ENCODE data around the gene GOLGB1.
"Not testable (repeated sequence)": the region's sequence is repeated elsewhere in the genome, so short reads cannot be mapped to it uniquely, and the experiment has no call there.

Gene GOLGB1, protein sequence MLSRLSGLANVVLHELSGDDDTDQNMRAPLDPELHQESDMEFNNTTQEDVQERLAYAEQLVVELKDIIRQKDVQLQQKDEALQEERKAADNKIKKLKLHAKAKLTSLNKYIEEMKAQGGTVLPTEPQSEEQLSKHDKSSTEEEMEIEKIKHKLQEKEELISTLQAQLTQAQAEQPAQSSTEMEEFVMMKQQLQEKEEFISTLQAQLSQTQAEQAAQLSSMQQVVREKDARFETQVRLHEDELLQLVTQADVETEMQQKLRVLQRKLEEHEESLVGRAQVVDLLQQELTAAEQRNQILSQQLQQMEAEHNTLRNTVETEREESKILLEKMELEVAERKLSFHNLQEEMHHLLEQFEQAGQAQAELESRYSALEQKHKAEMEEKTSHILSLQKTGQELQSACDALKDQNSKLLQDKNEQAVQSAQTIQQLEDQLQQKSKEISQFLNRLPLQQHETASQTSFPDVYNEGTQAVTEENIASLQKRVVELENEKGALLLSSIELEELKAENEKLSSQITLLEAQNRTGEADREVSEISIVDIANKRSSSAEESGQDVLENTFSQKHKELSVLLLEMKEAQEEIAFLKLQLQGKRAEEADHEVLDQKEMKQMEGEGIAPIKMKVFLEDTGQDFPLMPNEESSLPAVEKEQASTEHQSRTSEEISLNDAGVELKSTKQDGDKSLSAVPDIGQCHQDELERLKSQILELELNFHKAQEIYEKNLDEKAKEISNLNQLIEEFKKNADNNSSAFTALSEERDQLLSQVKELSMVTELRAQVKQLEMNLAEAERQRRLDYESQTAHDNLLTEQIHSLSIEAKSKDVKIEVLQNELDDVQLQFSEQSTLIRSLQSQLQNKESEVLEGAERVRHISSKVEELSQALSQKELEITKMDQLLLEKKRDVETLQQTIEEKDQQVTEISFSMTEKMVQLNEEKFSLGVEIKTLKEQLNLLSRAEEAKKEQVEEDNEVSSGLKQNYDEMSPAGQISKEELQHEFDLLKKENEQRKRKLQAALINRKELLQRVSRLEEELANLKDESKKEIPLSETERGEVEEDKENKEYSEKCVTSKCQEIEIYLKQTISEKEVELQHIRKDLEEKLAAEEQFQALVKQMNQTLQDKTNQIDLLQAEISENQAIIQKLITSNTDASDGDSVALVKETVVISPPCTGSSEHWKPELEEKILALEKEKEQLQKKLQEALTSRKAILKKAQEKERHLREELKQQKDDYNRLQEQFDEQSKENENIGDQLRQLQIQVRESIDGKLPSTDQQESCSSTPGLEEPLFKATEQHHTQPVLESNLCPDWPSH (N-terminal part only)

DNA sequence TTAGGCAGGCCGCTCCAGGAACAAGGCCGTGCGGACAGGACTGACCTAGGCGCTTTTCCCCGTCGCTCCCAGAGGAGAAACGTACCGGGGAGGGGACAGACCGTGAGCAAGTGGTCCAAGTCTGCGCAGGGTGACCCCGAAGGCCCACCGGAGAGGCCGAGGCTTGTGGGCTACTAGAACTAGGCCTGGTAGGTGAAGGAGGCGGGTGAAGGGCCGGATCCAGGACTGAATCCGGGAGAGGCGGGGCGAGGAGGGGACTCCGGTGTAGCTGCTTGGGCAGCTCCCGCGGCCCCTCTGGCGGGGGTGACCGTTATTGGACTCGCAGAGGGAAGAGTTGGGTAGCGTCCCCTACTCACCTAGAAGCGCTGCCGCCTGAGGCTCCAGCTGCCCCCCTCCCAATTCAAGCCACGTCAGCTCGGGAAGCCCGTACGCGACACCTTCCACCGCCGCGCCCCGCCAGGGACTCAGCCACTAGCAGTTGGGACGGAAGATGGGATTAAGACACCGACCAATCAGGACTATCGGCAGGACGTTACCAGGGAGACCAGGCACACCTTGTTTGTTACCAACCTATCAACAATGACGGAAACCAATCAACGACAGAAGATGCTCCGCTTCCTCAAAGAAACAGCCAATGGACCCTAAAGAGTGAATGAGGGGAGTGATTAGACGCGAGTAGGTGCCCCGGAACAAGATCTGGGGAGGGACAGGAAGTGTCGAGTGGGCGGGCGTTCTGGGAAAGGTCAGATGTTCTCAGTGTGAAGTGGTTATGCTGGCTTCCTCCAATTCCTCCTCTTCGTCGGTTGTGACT is at the start of gene GOLGB1:
TSS of gene GOLGB1 (minus strand) at position 466 of the 811 bp plus-strand sequence. CDS start 18,770 bp downstream, outside the sequence.
- peaks cover 4% of the 10 kb centered on the region; the same call in 1 of the 2 replicates for H3K4me1 ChIP-seq (ENCODE audit: control insufficient read depth, insufficient read depth, low read length)
- H3K27me3 ChIP-seq (ENCODE audit: control insufficient read depth, insufficient read depth, low read length) = peaks cover 4% of the 10 kb centered on the region; the same call in 1 of the 2 replicates
- H3K36me3 ChIP-seq (ENCODE audit: control insufficient read depth, insufficient read depth, low read length) = no peaks in the 10 kb centered on the region
- H3K9ac ChIP-seq (ENCODE audit: low read length) = peak within 1 kb of the TSS; percentile 90
- H3K4me3 ChIP-seq (ENCODE audit: low read depth, low read length) = peak within 1 kb of the TSS; percentile 95
- peak within 1 kb of the TSS; percentile 59 for H3K27ac ChIP-seq (ENCODE audit: low read depth, low read length)
- H3K9me3 ChIP-seq (ENCODE audit: control insufficient read depth, insufficient read depth, low read depth, low read length) = no peaks in the 10 kb centered on the region

DNA sequence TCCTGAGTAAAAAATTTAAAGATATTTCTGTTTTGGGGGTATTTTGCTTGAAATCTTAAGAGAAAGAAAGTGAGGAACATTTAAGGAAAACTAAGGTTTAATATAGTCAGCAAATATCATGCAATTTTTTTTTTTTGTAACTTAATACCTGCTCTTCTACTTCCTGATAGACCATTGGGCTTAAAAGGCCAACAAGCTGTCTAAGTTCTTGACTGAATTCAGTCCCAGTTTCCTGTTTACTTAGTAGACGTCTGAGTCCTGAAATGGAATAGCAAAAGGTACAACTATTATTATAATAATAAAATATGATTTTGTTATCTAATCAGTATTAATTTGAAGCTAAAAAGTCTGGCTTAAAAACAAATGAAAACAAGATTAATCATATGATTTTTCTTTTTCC is 47.4 kb upstream of the GOLGB1 start:
- Histone ChIP-seq H3K4me3 (ENCODE audit: low read depth, low read length) (no peak overlapping the region), H3K4me1 (ENCODE audit: control insufficient read depth, insufficient read depth, low read length) (no peaks in the 10 kb centered on the region), H3K9ac (ENCODE audit: low read length) (no peak overlapping the region), H3K27ac (ENCODE audit: low read depth, low read length) (no peak overlapping the region), H3K36me3 (ENCODE audit: control insufficient read depth, insufficient read depth, low read length) (peaks cover 27% of the 10 kb centered on the region), H3K9me3 (ENCODE audit: control insufficient read depth, insufficient read depth, low read depth, low read length) (no peaks in the 10 kb centered on the region), H3K27me3 (ENCODE audit: control insufficient read depth, insufficient read depth, low read length) (no peaks in the 10 kb centered on the region)

DNA sequence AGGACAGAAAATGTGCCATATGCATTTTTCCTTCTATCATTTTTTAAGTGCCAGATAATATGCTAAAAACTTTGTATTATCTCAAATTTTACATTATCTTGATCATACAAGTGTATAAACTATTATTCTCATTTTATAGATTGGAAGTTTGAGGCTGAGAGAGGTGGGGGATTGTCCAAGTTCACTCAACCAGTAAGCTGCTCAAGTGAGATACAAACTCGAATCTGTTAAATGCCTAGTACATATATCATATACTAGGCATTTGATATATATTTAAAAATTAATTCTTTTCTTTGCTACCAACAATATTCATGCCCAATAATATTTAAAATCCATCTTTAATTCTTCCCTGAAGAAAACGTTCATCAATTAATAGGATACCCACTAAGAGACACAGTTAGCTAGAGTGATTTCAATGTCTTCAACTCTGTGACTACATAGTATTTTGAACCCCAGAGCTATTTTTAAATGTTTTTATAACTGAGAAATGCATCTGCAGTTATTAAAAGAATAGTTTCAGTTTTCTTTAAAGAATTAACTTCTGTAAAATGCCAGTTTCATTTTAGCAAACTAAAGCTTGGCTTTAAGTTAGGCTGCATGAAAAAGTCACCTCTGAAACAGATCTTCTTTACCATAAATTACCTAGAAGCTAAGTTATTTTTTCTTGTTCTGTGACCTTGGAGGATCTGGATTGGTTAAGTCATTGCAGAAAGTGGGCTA is 44.9 kb upstream of the GOLGB1 start:
- Histone ChIP-seq H3K9ac (ENCODE audit: low read length) (no peak overlapping the region), H3K4me3 (ENCODE audit: low read depth, low read length) (no peak overlapping the region), H3K9me3 (ENCODE audit: control insufficient read depth, insufficient read depth, low read depth, low read length) (no peaks in the 10 kb centered on the region), H3K27ac (ENCODE audit: low read depth, low read length) (no peak overlapping the region), H3K36me3 (ENCODE audit: control insufficient read depth, insufficient read depth, low read length) (peaks cover 33% of the 10 kb centered on the region), H3K4me1 (ENCODE audit: control insufficient read depth, insufficient read depth, low read length) (no peaks in the 10 kb centered on the region), H3K27me3 (ENCODE audit: control insufficient read depth, insufficient read depth, low read length) (no peaks in the 10 kb centered on the region)

DNA sequence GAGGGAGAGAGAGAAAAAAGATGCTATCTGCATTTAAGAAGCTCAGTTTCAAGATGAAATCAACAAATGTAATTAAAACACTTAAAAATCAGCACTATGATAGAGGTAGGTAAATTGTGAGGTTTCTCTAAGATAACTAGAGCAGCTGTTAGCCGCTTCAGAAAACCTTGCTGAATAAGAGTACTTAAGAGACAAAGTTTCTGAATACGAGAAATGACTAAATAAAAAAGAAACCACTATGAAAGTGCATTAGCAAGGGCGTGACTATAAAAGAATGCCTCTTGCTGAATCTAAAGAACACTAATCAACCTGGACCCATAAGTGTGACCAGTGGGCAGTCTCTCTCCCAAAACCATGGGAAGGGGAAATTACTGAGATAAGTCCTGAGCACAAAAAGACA is 43.5 kb upstream of the GOLGB1 start:
- no peaks in the 10 kb centered on the region for H3K27me3 ChIP-seq (ENCODE audit: control insufficient read depth, insufficient read depth, low read length)
- no peak overlapping the region for H3K27ac ChIP-seq (ENCODE audit: low read depth, low read length)
- H3K36me3 ChIP-seq (ENCODE audit: control insufficient read depth, insufficient read depth, low read length) = peaks cover 46% of the 10 kb centered on the region
- H3K4me1 ChIP-seq (ENCODE audit: control insufficient read depth, insufficient read depth, low read length) = no peaks in the 10 kb centered on the region
- no peak overlapping the region for H3K4me3 ChIP-seq (ENCODE audit: low read depth, low read length)
- no peaks in the 10 kb centered on the region for H3K9me3 ChIP-seq (ENCODE audit: control insufficient read depth, insufficient read depth, low read depth, low read length)
- no peak overlapping the region for H3K9ac ChIP-seq (ENCODE audit: low read length)

DNA sequence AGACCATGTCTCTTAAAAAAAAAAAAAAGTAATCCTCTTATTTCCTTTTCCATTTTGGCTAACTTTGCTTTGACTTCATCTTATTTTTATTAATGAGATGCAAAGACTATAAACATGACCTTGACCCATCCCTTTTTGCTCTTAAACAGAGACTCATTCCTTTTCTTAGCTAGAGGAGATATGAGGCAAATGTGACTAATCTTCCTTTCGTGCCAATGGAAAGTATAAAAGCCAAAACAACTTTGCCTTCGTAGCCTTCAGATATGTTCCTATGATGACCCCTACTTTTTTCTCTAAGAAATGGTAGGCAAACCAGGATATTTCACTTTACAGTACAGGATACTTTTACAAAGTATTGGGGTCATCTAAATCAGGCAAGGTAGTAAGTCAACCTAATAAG is 36.9 kb upstream of the GOLGB1 start:
- Histone ChIP-seq H3K4me3 (ENCODE audit: low read depth, low read length) (no peak overlapping the region), H3K4me1 (ENCODE audit: control insufficient read depth, insufficient read depth, low read length) (no peaks in the 10 kb centered on the region), H3K9me3 (ENCODE audit: control insufficient read depth, insufficient read depth, low read depth, low read length) (no peaks in the 10 kb centered on the region), H3K36me3 (ENCODE audit: control insufficient read depth, insufficient read depth, low read length) (peaks cover 52% of the 10 kb centered on the region), H3K27ac (ENCODE audit: low read depth, low read length) (no peak overlapping the region), H3K9ac (ENCODE audit: low read length) (no peak overlapping the region), H3K27me3 (ENCODE audit: control insufficient read depth, insufficient read depth, low read length) (no peaks in the 10 kb centered on the region)

DNA sequence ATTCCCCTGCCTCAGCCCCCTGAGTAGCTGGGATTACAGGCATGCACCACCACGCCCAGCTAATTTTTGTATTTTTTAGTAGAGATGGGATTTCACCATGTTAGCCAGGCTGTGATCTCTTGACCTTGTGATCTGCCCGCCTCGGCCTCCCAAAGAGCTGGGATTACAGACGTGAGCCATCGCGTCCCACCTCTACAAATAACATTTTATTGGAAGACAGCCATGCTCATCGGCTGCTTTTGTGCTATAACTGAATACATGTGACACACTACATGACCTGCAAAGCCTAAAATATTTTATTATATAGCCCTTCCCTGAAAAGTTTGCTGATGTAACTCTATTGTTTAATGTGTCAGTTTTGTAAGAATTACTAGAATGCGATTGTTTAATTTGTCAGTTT is 33.2 kb upstream of the GOLGB1 start:
- H3K9ac ChIP-seq (ENCODE audit: low read length); H3K27ac ChIP-seq (ENCODE audit: low read depth, low read length); H3K9me3 ChIP-seq (ENCODE audit: control insufficient read depth, insufficient read depth, low read depth, low read length); H3K4me1 ChIP-seq (ENCODE audit: control insufficient read depth, insufficient read depth, low read length); H3K27me3 ChIP-seq (ENCODE audit: control insufficient read depth, insufficient read depth, low read length); H3K4me3 ChIP-seq (ENCODE audit: low read depth, low read length): not testable (repeated sequence)
- H3K36me3 ChIP-seq (ENCODE audit: control insufficient read depth, insufficient read depth, low read length) = peaks cover 61% of the 10 kb centered on the region

DNA sequence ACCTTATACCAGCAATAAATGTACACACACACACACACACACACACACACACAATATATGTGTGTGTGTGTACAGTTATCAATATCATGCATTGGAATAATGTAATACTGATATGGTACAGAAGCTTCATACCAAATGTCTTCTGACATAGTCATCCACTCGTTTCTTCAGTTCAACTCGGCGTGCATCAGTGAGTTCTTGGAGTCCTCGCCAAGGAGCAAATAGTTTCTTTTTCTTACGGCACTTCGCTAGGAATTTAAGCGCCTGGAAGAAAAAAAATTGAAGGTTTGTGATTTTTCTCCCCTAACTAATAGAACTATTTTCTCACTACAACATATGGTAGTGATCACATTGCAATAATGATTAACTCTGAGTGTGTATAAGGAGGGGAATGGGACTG is 32.1 kb upstream of the GOLGB1 start:
- Histone ChIP-seq H3K36me3 (ENCODE audit: control insufficient read depth, insufficient read depth, low read length) (peaks cover 66% of the 10 kb centered on the region), H3K27me3 (ENCODE audit: control insufficient read depth, insufficient read depth, low read length) (no peaks in the 10 kb centered on the region), H3K4me3 (ENCODE audit: low read depth, low read length) (no peak overlapping the region), H3K27ac (ENCODE audit: low read depth, low read length) (no peak overlapping the region), H3K4me1 (ENCODE audit: control insufficient read depth, insufficient read depth, low read length) (no peaks in the 10 kb centered on the region), H3K9ac (ENCODE audit: low read length) (no peak overlapping the region), H3K9me3 (ENCODE audit: control insufficient read depth, insufficient read depth, low read depth, low read length) (no peaks in the 10 kb centered on the region)

DNA sequence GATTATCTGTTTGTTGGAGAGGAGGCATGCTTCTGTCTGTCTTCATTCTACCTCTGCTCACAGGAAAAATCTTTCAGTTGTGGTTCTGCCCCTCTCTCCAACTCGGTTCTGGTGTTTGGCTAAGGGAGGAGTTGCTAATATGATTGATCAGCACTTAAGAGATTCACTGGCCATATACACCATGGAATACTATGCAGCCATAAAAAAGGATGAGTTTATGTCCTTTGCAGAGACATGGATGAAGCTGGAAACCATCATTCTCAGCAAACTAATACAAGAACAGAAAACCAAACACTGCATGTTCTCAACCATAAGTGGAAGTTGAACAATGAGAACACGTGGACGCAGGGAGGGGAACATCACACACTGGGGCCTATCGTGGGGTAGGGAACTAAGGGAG is 25.6 kb upstream of the GOLGB1 start:
- H3K36me3 ChIP-seq (ENCODE audit: control insufficient read depth, insufficient read depth, low read length) = peaks cover 64% of the 10 kb centered on the region
- H3K27ac ChIP-seq (ENCODE audit: low read depth, low read length); H3K4me1 ChIP-seq (ENCODE audit: control insufficient read depth, insufficient read depth, low read length): not testable (repeated sequence)

DNA sequence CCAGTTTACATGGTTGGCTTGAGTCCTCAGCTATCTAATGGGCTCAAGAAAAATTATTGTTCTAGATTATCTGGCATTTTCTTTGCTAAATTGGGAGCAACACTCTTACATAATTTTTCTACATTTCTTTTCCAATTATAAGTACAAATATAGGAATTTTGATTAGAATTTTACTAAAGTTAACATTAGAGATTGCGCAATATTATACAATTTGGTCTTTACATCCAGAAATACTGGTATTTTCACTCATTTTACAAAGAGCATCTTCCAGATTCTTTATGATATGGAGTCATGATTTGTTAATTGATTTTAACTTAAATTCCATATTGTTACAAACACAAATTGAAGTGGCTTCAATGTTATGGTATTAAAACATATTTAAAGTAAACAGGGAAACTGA is 19.7 kb upstream of the GOLGB1 start:
- Histone ChIP-seq H3K9me3 (ENCODE audit: control insufficient read depth, insufficient read depth, low read depth, low read length) (no peaks in the 10 kb centered on the region), H3K4me3 (ENCODE audit: low read depth, low read length) (no peak overlapping the region), H3K36me3 (ENCODE audit: control insufficient read depth, insufficient read depth, low read length) (peaks cover 34% of the 10 kb centered on the region), H3K4me1 (ENCODE audit: control insufficient read depth, insufficient read depth, low read length) (no peaks in the 10 kb centered on the region), H3K27me3 (ENCODE audit: control insufficient read depth, insufficient read depth, low read length) (no peaks in the 10 kb centered on the region), H3K27ac (ENCODE audit: low read depth, low read length) (no peak overlapping the region), H3K9ac (ENCODE audit: low read length) (no peak overlapping the region)

More for the DNA sequence above, 25.6 kb upstream of the GOLGB1 start:
- H3K9me3 ChIP-seq (ENCODE audit: control insufficient read depth, insufficient read depth, low read depth, low read length); H3K27me3 ChIP-seq (ENCODE audit: control insufficient read depth, insufficient read depth, low read length); H3K4me3 ChIP-seq (ENCODE audit: low read depth, low read length); H3K9ac ChIP-seq (ENCODE audit: low read length): not testable (repeated sequence)

DNA sequence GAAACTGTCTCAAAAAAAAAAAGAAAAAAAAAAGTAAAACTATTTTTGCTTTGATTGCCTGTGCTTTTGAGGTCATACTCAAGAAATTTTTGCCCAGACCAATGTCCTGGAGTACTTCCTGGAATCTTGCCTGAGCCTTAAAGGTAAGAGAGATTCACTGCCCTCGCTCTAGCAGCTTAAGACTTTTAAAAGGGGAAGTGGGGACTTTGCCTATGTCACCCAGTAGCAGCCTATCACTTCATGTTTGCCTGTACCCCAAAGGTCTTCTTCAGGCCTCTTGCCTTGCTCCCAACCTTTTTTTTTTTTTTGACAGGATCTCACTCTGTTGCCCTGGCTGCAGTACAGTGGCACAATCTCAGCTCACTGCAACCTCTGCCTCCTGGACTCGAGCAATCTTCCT is 18.9 kb upstream of the GOLGB1 start:
- H3K36me3 ChIP-seq (ENCODE audit: control insufficient read depth, insufficient read depth, low read length) = peaks cover 33% of the 10 kb centered on the region
- no peaks in the 10 kb centered on the region for H3K9me3 ChIP-seq (ENCODE audit: control insufficient read depth, insufficient read depth, low read depth, low read length)
- no peaks in the 10 kb centered on the region for H3K27me3 ChIP-seq (ENCODE audit: control insufficient read depth, insufficient read depth, low read length)
- no peak overlapping the region for H3K9ac ChIP-seq (ENCODE audit: low read length)
- no peaks in the 10 kb centered on the region for H3K4me1 ChIP-seq (ENCODE audit: control insufficient read depth, insufficient read depth, low read length)
- no peak overlapping the region for H3K4me3 ChIP-seq (ENCODE audit: low read depth, low read length)
- no peak overlapping the region for H3K27ac ChIP-seq (ENCODE audit: low read depth, low read length)

All from HUES6 (cell line).